HEK293 (cell line): ENCODE measurements around the gene BORCS6.

Experiments used
- AEBP2 ChIP-seq: fragments of 450-650 bp; formaldehyde crosslinking; IDR thresholded peaks from 2 replicates; pipeline ENCODE4 v1.5.1; 2016; ENCODE audit warnings: missing biosample characterization, missing genetic modification characterization, borderline replicate concordance
- BCL11A ChIP-seq: fragments of 450-650 bp; formaldehyde crosslinking; IDR thresholded peaks from 2 replicates; pipeline ENCODE4 v1.5.1; 2016; ENCODE audit warnings: low read depth, missing biosample characterization, missing genetic modification characterization
- GFI1B ChIP-seq: fragments of 450-650 bp; formaldehyde crosslinking; IDR thresholded peaks from 2 replicates; pipeline ENCODE4 v1.5.1; 2016; ENCODE audit warnings: missing biosample characterization, missing genetic modification characterization
- GLI2 ChIP-seq: fragments of 450-650 bp; formaldehyde crosslinking; IDR thresholded peaks from 2 replicates; pipeline ENCODE4; 2017; ENCODE audit warnings: missing biosample characterization, missing genetic modification characterization, low read depth, borderline replicate concordance
- HIC1 ChIP-seq: fragments of 450-650 bp; formaldehyde crosslinking; IDR thresholded peaks from 2 replicates; pipeline ENCODE4 v1.5.1; 2016; ENCODE audit warnings: missing biosample characterization, missing genetic modification characterization
- KLF16 ChIP-seq: fragments of 450-650 bp; formaldehyde crosslinking; IDR thresholded peaks from 2 replicates; pipeline ENCODE4 v1.5.1; 2017; ENCODE audit warnings: missing biosample characterization, missing genetic modification characterization
- PRDM10 ChIP-seq: fragments of 450-650 bp; formaldehyde crosslinking; IDR thresholded peaks from 2 replicates; pipeline ENCODE4 v1.5.1; 2016; ENCODE audit warnings: missing biosample characterization, missing genetic modification characterization
- ZBTB11 ChIP-seq: fragments of 450-650 bp; formaldehyde crosslinking; conservative IDR thresholded peaks from 2 replicates; pipeline ENCODE4 v1.5.1; 2016; ENCODE audit warnings: low read depth, missing biosample characterization, missing genetic modification characterization
- ZNF146 ChIP-seq: fragments of 450-650 bp; formaldehyde crosslinking; IDR thresholded peaks from 2 replicates; pipeline ENCODE4 v1.5.1; 2016; ENCODE audit warnings: missing biosample characterization, missing genetic modification characterization
- ZNF184 ChIP-seq: fragments of 450-650 bp; IDR thresholded peaks from 2 replicates; pipeline ENCODE4 v1.5.1; 2018; ENCODE audit warnings: missing biosample characterization, mild to moderate bottlenecking, missing genetic modification characterization
- ZNF2 ChIP-seq: fragments of 450-650 bp; formaldehyde crosslinking; IDR thresholded peaks from 2 replicates; pipeline ENCODE4 v1.5.1; 2016; ENCODE audit warnings: missing biosample characterization, missing genetic modification characterization
- ZNF394 ChIP-seq: fragments of 450-650 bp; formaldehyde crosslinking; IDR thresholded peaks from 2 replicates; pipeline ENCODE4 v1.5.1; 2016; ENCODE audit warnings: missing biosample characterization, missing genetic modification characterization, mild to moderate bottlenecking, moderate library complexity, borderline replicate concordance
- ZNF501 ChIP-seq: fragments of 450-650 bp; formaldehyde crosslinking; IDR thresholded peaks from 2 replicates; pipeline ENCODE4 v1.5.1; 2016; ENCODE audit warnings: missing biosample characterization, missing genetic modification characterization
- ZNF558 ChIP-seq: fragments of 450-650 bp; formaldehyde crosslinking; IDR thresholded peaks from 2 replicates; pipeline ENCODE4 v1.5.1; 2016; ENCODE audit warnings: missing biosample characterization, missing genetic modification characterization
- ZNF560 ChIP-seq: fragments of 450-650 bp; formaldehyde crosslinking; IDR thresholded peaks from 2 replicates; pipeline ENCODE4 v1.5.1; 2017; ENCODE audit warnings: missing biosample characterization, missing genetic modification characterization, borderline replicate concordance
- ZNF580 ChIP-seq: fragments of 450-650 bp; formaldehyde crosslinking; IDR thresholded peaks from 2 replicates; pipeline ENCODE4 v1.5.1; 2016; ENCODE audit warnings: missing biosample characterization, missing genetic modification characterization
- ZNF621 ChIP-seq: fragments of 450-650 bp; formaldehyde crosslinking; IDR thresholded peaks from 2 replicates; pipeline ENCODE4 v1.5.1; 2017; ENCODE audit warnings: missing biosample characterization, missing genetic modification characterization
- ZNF624 ChIP-seq: fragments of 450-650 bp; formaldehyde crosslinking; IDR thresholded peaks from 2 replicates; pipeline ENCODE4 v1.5.1; 2017; ENCODE audit warnings: missing biosample characterization, missing genetic modification characterization
- ZNF639 ChIP-seq: fragments of 450-650 bp; formaldehyde crosslinking; IDR thresholded peaks from 2 replicates; pipeline ENCODE4 v1.5.1; 2016; ENCODE audit warnings: missing biosample characterization, missing genetic modification characterization
- ZNF664 ChIP-seq: fragments of 450-650 bp; formaldehyde crosslinking; IDR thresholded peaks from 2 replicates; pipeline ENCODE4 v1.5.1; 2016; ENCODE audit warnings: missing biosample characterization, missing genetic modification characterization
- ZNF670 ChIP-seq: fragments of 450-650 bp; formaldehyde crosslinking; IDR thresholded peaks from 2 replicates; pipeline ENCODE4 v1.5.1; 2016; ENCODE audit warnings: missing biosample characterization, missing genetic modification characterization, low read depth
- ZNF707 ChIP-seq: fragments of 450-650 bp; formaldehyde crosslinking; IDR thresholded peaks from 2 replicates; pipeline ENCODE4 v1.5.1; 2016; ENCODE audit warnings: missing biosample characterization, missing genetic modification characterization
- ZNF768 ChIP-seq: fragments of 450-650 bp; formaldehyde crosslinking; IDR thresholded peaks from 2 replicates; pipeline ENCODE4 v1.5.1; 2018; ENCODE audit warnings: missing biosample characterization, mild to moderate bottlenecking, missing genetic modification characterization
- ZSCAN16 ChIP-seq: fragments of 450-650 bp; formaldehyde crosslinking; IDR thresholded peaks from 2 replicates; pipeline ENCODE4 v1.5.1; 2016; ENCODE audit warnings: missing biosample characterization, missing genetic modification characterization
- ZSCAN18 ChIP-seq: fragments of 450-650 bp; formaldehyde crosslinking; IDR thresholded peaks from 2 replicates; pipeline ENCODE4 v1.5.1; 2016; ENCODE audit warnings: missing biosample characterization, missing genetic modification characterization

BORCS6 gene

GRCh38 chr17:8158267-8159031, 31.5 kb downstream of the BORCS6 start (continued):
- peak; percentile 40 for TF ChIP-seq ZBTB11 (tag by site-specific recombination)
- TF ChIP-seq GFI1B: no peak
- TF ChIP-seq GLI2: no peak
- TF ChIP-seq ZNF558 (tag by site-specific recombination): no peak
- 0 out of 2 replicates have a peak, but pooled peaks have one; percentile 26 for TF ChIP-seq HIC1 (tag by site-specific recombination)
- TF ChIP-seq ZNF670 (tag by site-specific recombination): no peak
- no peak for TF ChIP-seq ZNF580 (tag by site-specific recombination)
- TF ChIP-seq PRDM10 (tag by site-specific recombination): no peak
- TF ChIP-seq ZNF560 (tag by site-specific recombination): no peak
- no peak for TF ChIP-seq ZNF501 (tag by site-specific recombination)
- no peak for TF ChIP-seq ZNF394
- TF ChIP-seq ZNF2: peak; percentile 49; the same call in 1 of the 2 replicates
- no peak for TF ChIP-seq ZSCAN16
- TF ChIP-seq ZNF639 (tag by site-specific recombination): no peak
- TF ChIP-seq ZSCAN18: no peak
- no peak for TF ChIP-seq ZNF184 (tag by site-specific recombination)
- peak; percentile 47; the same call in 1 of the 2 replicates for TF ChIP-seq BCL11A (tag by site-specific recombination)
- TF ChIP-seq ZNF664: no peak
- no peak for TF ChIP-seq ZNF621 (tag by site-specific recombination)
- no peak for TF ChIP-seq ZNF624 (tag by site-specific recombination)
- no peak for TF ChIP-seq ZNF146 (tag by site-specific recombination)
- TF ChIP-seq ZNF768 (tag by site-specific recombination): no peak
- TF ChIP-seq KLF16 (tag by site-specific recombination): no peak
- no peak for TF ChIP-seq AEBP2 (tag by site-specific recombination)
- TF ChIP-seq ZNF707: no peak
